Measurements from ENCODE around the gene MYO1B. TPM values are rescaled to one million over a fixed set of nuclear protein-coding genes. Genes with fewer than 3 reads are reported as not detected.

MYO1B gene
- total RNA-seq, 1 experiment from 2014 or later, result 93.0 TPM

GRCh38 chr2:191315365-191315752, 70.2 kb downstream of the MYO1B start:
- peaks cover 50% of the 10 kb centered on the region for H3K4me1 ChIP-seq (ENCODE audit: insufficient read depth, low read length)
- POLR2A ChIA-PET (ENCODE audit: unreplicated experiment), result no interaction called here
- no TSS peak for BruUV-seq (replicated peaks)

GRCh38 chr2:191316246-191316994, 71.2 kb downstream of the MYO1B start:
- Histone ChIP-seq H3K9me2 (replicated peaks; ENCODE audit: low read length) (no peaks in the 10 kb centered on the region; the same call in 1 of the 2 replicates), H2AFZ (ENCODE audit: low read length) (no peak overlapping the region), H3F3A (ENCODE audit: low read length, unreplicated experiment) (peaks cover 2% of the 10 kb centered on the region), H3K9me3 (ENCODE audit: low read length) (no peaks in the 10 kb centered on the region), H3K27me3 (ENCODE audit: low read length) (no peaks in the 10 kb centered on the region), H3K36me3 (ENCODE audit: low read depth, low read length) (no peaks in the 10 kb centered on the region), H3K9ac (ENCODE audit: low read length) (no peak overlapping the region), H3K79me2 (ENCODE audit: low read length) (peaks cover 89% of the 10 kb centered on the region), H3K4me3 (ENCODE audit: low read length) (no peak overlapping the region), H4K20me1 (ENCODE audit: low read length) (no peaks in the 10 kb centered on the region), H3K4me1 (ENCODE audit: insufficient read depth, low read length) (peaks cover 39% of the 10 kb centered on the region), H3K27ac (ENCODE audit: low read length) (no peak overlapping the region), H3K4me2 (ENCODE audit: low read length) (no peak overlapping the region)
- DNase-seq, result no peak
- POLR2A ChIA-PET (ENCODE audit: unreplicated experiment), result no interaction called here
- CTCF ChIA-PET, result no interaction called here
- intact Hi-C loops (cut with micrococcal nuclease), result no loop called here
- no TSS peak for BruUV-seq (replicated peaks)
- TF ChIP-seq CTCF (conservative IDR thresholded peaks at IDR 0.05; ENCODE audit: low read depth, low read length) (no peak), EZH2 (IDR thresholded peaks at IDR 0.05; ENCODE audit: low read length, unreplicated experiment) (no peak), EZH2phosphoT487 (IDR thresholded peaks at IDR 0.05; ENCODE audit: borderline replicate concordance, low read length) (no peak)
- no peak for ATAC-seq

More at GRCh38 chr2:191315365-191315752, 70.2 kb downstream of the MYO1B start:
- H4K20me1 ChIP-seq (ENCODE audit: low read length), result no peaks in the 10 kb centered on the region
- no peak overlapping the region for H2AFZ ChIP-seq (ENCODE audit: low read length)
- no peaks in the 10 kb centered on the region for H3K36me3 ChIP-seq (ENCODE audit: low read depth, low read length)
- no peaks in the 10 kb centered on the region for H3K27me3 ChIP-seq (ENCODE audit: low read length)
- no peak for ATAC-seq
- H3K9ac ChIP-seq (ENCODE audit: low read length), result no peak overlapping the region
- no peak for DNase-seq
- no peaks in the 10 kb centered on the region; the same call in 1 of the 2 replicates for H3K9me2 ChIP-seq (replicated peaks; ENCODE audit: low read length)
- H3K27ac ChIP-seq (ENCODE audit: low read length), result no peak overlapping the region
- H3K4me2 ChIP-seq (ENCODE audit: low read length), result no peak overlapping the region
- H3K79me2 ChIP-seq (ENCODE audit: low read length), result peaks cover 80% of the 10 kb centered on the region
- H3K9me3 ChIP-seq (ENCODE audit: low read length), result no peaks in the 10 kb centered on the region
- TF ChIP-seq EZH2phosphoT487 (IDR thresholded peaks at IDR 0.05; ENCODE audit: borderline replicate concordance, low read length) (no peak), EZH2 (IDR thresholded peaks at IDR 0.05; ENCODE audit: low read length, unreplicated experiment) (no peak), CTCF (conservative IDR thresholded peaks at IDR 0.05; ENCODE audit: low read depth, low read length) (no peak)
- CTCF ChIA-PET, result no interaction called here
- intact Hi-C loops (cut with micrococcal nuclease), result no loop called here
- H3F3A ChIP-seq (ENCODE audit: low read length, unreplicated experiment), result peaks cover 9% of the 10 kb centered on the region
- H3K4me3 ChIP-seq (ENCODE audit: low read length), result no peak overlapping the region

Data from PC-3 (cell line).